Activated gamma-delta T cell (primary cell): ENCODE results near the gene SF3B3.

Experiments used
- DNase-seq: peaks from one replicate; lab custom pipeline; 2025; lab: John Stamatoyannopoulos, UW
- total RNA-seq, 2 donors: gene quantifications; one replicate each; lab custom pipeline; 2026; lab: John Stamatoyannopoulos, UW

The SF3B3 gene
- total RNA-seq, result 200 to 224 reads per million in 2 donors

- peak; percentile 48 for DNase-seq
These were observed at the start of gene SF3B3 for GRCh38 chr16:70523743-70524398. TSS of gene SF3B3 (plus strand) at chr16:70523816. CDS start at chr16:70526657, 2,841 bp downstream.

GRCh38 chr16:70474320-70475053 is 49.1 kb upstream of the SF3B3 start:
- no peak for DNase-seq

GRCh38 chr16:70475054-70475871 is 48.4 kb upstream of the SF3B3 start:
- no peak for DNase-seq

GRCh38 chr16:70476272-70477020 is 47.2 kb upstream of the SF3B3 start:
- DNase-seq, result no peak

- no peak for DNase-seq
These were observed 45.4 kb upstream of the SF3B3 start for GRCh38 chr16:70478169-70478568.

- DNase-seq, result no peak
These were observed 44.7 kb upstream of the SF3B3 start for GRCh38 chr16:70478912-70479341.

- no peak for DNase-seq
These were observed 43.2 kb upstream of the SF3B3 start for GRCh38 chr16:70480127-70481105.

GRCh38 chr16:70481929-70482536 is 41.6 kb upstream of the SF3B3 start:
- DNase-seq, result no peak

- DNase-seq, result no peak
These were observed 41.0 kb upstream of the SF3B3 start for GRCh38 chr16:70482624-70483023.

- no peak for DNase-seq
These were observed 40.2 kb upstream of the SF3B3 start for GRCh38 chr16:70483426-70483825.

GRCh38 chr16:70484867-70485266 is 38.7 kb upstream of the SF3B3 start:
- no peak for DNase-seq

GRCh38 chr16:70490261-70490660 is 33.4 kb upstream of the SF3B3 start:
- DNase-seq, result no peak

- DNase-seq, result no peak
These were observed 29.8 kb upstream of the SF3B3 start for GRCh38 chr16:70493802-70494201.

- DNase-seq, result no peak
These were observed 29.3 kb upstream of the SF3B3 start for GRCh38 chr16:70494202-70494770.

GRCh38 chr16:70494777-70495176 is 28.8 kb upstream of the SF3B3 start:
- no peak for DNase-seq

GRCh38 chr16:70495425-70496182 is 28.0 kb upstream of the SF3B3 start:
- no peak for DNase-seq

- no peak for DNase-seq
These were observed 27.1 kb upstream of the SF3B3 start for GRCh38 chr16:70496513-70496912.

GRCh38 chr16:70508752-70509151 is 14.9 kb upstream of the SF3B3 start:
- no peak for DNase-seq

- no peak for DNase-seq
These were observed 13.4 kb upstream of the SF3B3 start for GRCh38 chr16:70510216-70510615.
